Nephron progenitor cell (in vitro differentiated cells): ENCODE results near the gene DLG4.

Experiments used
- DNase-seq: peaks from one replicate; pipeline ENCODE4 v3.0.0; 2021
- H3K27ac Mint-ChIP-seq: 2 replicates; pipeline ENCODE4 v1.8.0; 2021; ENCODE audit warnings: mild to moderate bottlenecking, moderate library complexity, mixed read lengths
- H3K27me3 Mint-ChIP-seq: 2 replicates; pipeline ENCODE4 v1.8.0; 2021; ENCODE audit warnings: mild to moderate bottlenecking, low read depth, mixed read lengths; ENCODE audit not compliant: poor library complexity
- H3K36me3 Mint-ChIP-seq: 2 replicates; pipeline ENCODE4 v1.8.0; 2021; ENCODE audit warnings: low read depth, mixed read lengths
- H3K4me1 Mint-ChIP-seq: 2 replicates; pipeline ENCODE4 v1.8.0; 2021; ENCODE audit warnings: mixed read lengths
- H3K4me3 Mint-ChIP-seq: 2 replicates; pipeline ENCODE4 v1.8.0; 2021; ENCODE audit warnings: mild to moderate bottlenecking, moderate library complexity, mixed read lengths
- H3K9me3 Mint-ChIP-seq: 2 replicates; pipeline ENCODE4 v1.8.0; 2021; ENCODE audit warnings: mild to moderate bottlenecking, moderate library complexity, mixed read lengths
- TF ChIP-seq, protein P1 (sequence below): fragments of 200-600 bp; sonication (generic); IDR thresholded peaks from 2 replicates; pipeline ENCODE4 v1.5.0; 2021; ENCODE audit warnings: antibody characterized with exemption

DLG4 gene

GRCh38 chr17:7144213-7144612 lies 75.4 kb downstream of the DLG4 start:
- peaks cover 48% of the 10 kb centered on the region for H3K4me1 Mint-ChIP-seq
- H3K4me3 Mint-ChIP-seq = no peak overlapping the region
- no peak for DNase-seq
- TF ChIP-seq, protein P1, sequence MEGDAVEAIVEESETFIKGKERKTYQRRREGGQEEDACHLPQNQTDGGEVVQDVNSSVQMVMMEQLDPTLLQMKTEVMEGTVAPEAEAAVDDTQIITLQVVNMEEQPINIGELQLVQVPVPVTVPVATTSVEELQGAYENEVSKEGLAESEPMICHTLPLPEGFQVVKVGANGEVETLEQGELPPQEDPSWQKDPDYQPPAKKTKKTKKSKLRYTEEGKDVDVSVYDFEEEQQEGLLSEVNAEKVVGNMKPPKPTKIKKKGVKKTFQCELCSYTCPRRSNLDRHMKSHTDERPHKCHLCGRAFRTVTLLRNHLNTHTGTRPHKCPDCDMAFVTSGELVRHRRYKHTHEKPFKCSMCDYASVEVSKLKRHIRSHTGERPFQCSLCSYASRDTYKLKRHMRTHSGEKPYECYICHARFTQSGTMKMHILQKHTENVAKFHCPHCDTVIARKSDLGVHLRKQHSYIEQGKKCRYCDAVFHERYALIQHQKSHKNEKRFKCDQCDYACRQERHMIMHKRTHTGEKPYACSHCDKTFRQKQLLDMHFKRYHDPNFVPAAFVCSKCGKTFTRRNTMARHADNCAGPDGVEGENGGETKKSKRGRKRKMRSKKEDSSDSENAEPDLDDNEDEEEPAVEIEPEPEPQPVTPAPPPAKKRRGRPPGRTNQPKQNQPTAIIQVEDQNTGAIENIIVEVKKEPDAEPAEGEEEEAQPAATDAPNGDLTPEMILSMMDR = no peak
- H3K27me3 Mint-ChIP-seq = peaks cover 27% of the 10 kb centered on the region
- no peak overlapping the region for H3K27ac Mint-ChIP-seq
- no peaks in the 10 kb centered on the region for H3K9me3 Mint-ChIP-seq
- no peaks in the 10 kb centered on the region for H3K36me3 Mint-ChIP-seq

GRCh38 chr17:7141824-7142223 lies 77.8 kb downstream of the DLG4 start:
- H3K4me1 Mint-ChIP-seq = peaks cover 60% of the 10 kb centered on the region
- no peaks in the 10 kb centered on the region for H3K9me3 Mint-ChIP-seq
- no peaks in the 10 kb centered on the region for H3K36me3 Mint-ChIP-seq
- TF ChIP-seq, protein P1 = no peak
- no peak overlapping the region for H3K4me3 Mint-ChIP-seq
- peaks cover 21% of the 10 kb centered on the region for H3K27me3 Mint-ChIP-seq
- H3K27ac Mint-ChIP-seq = no peak overlapping the region
- no peak for DNase-seq

DNA sequence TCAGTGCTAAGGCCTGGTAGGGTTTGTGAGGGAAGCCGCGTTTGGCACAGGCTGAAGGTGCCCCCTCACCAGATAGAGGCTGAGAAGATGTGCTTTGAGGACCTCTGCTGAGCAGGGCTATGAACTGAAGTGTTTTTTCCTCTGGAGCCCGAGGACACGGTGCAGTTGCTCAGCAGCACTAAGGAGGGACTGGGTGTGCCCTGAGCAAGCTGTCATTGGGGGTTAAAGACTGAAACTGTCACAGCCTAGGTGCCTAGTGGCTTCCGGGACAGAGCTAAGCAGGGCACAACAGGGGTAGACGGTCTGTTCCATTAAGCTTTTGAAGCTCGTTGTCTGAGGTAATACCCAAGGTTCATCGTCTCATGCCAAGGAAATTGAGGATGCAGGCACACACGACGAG lies 80.2 kb downstream of the DLG4 start:
- TF ChIP-seq, protein P1 = no peak
- Mint-ChIP-seq H3K4me3 (no peak overlapping the region), H3K27me3 (peaks cover 18% of the 10 kb centered on the region), H3K36me3 (no peaks in the 10 kb centered on the region), H3K9me3 (no peaks in the 10 kb centered on the region), H3K27ac (no peak overlapping the region), H3K4me1 (peaks cover 52% of the 10 kb centered on the region)
- no peak for DNase-seq

- H3K27me3 Mint-ChIP-seq = peaks cover 18% of the 10 kb centered on the region
Observed at GRCh38 chr17:7138800-7139381, 80.7 kb downstream of the DLG4 start.

GRCh38 chr17:7137171-7137943 lies 82.3 kb downstream of the DLG4 start:
- TF ChIP-seq, protein P1 = no peak
- no peak for DNase-seq
- no peak overlapping the region for H3K4me3 Mint-ChIP-seq
- peaks cover 18% of the 10 kb centered on the region for H3K27me3 Mint-ChIP-seq
- H3K27ac Mint-ChIP-seq = no peak overlapping the region
- H3K36me3 Mint-ChIP-seq = no peaks in the 10 kb centered on the region
- H3K9me3 Mint-ChIP-seq = no peaks in the 10 kb centered on the region
- peaks cover 63% of the 10 kb centered on the region for H3K4me1 Mint-ChIP-seq

More at GRCh38 chr17:7138800-7139381, 80.7 kb downstream of the DLG4 start:
- Mint-ChIP-seq H3K4me1 (peaks cover 49% of the 10 kb centered on the region), H3K4me3 (no peak overlapping the region), H3K36me3 (no peaks in the 10 kb centered on the region), H3K9me3 (no peaks in the 10 kb centered on the region), H3K27ac (no peak overlapping the region)
- TF ChIP-seq, protein P1 = no peak
- no peak for DNase-seq
